Endometrial microvascular endothelial cells (primary cell): Measurements from ENCODE around the gene TBC1D16. TPM values are rescaled to one million over a fixed set of nuclear protein-coding genes. Genes with fewer than 3 reads are reported as not detected.

Experiments used
- in situ Hi-C: cut with HindIII; loops from 2 replicates; pipeline ENCODE4 v1.10.0; 2017; ENCODE audit warnings: low sequenced_read_pairs, low pct_unique_long_range_greater_than_20kb; ENCODE audit errors: inconsistent ontology term
- total RNA-seq: library from RNA; depleted of rRNA; stranded (reverse); fragments of >200 nt; gene quantifications from one replicate; pipeline ENCODE4 v1.2.3, GENCODE V29; 2015; ENCODE audit errors: inconsistent ontology term

Gene TBC1D16
- total RNA-seq, 1 donor from 2014 or later: 22.8 TPM

GRCh38 chr17:80028030-80028429 is 7.6 kb downstream of the TBC1D16 start:
- in situ Hi-C loops: no loop called here

GRCh38 chr17:80027043-80027435 is 8.6 kb downstream of the TBC1D16 start:
- in situ Hi-C loops: no loop called here

DNA sequence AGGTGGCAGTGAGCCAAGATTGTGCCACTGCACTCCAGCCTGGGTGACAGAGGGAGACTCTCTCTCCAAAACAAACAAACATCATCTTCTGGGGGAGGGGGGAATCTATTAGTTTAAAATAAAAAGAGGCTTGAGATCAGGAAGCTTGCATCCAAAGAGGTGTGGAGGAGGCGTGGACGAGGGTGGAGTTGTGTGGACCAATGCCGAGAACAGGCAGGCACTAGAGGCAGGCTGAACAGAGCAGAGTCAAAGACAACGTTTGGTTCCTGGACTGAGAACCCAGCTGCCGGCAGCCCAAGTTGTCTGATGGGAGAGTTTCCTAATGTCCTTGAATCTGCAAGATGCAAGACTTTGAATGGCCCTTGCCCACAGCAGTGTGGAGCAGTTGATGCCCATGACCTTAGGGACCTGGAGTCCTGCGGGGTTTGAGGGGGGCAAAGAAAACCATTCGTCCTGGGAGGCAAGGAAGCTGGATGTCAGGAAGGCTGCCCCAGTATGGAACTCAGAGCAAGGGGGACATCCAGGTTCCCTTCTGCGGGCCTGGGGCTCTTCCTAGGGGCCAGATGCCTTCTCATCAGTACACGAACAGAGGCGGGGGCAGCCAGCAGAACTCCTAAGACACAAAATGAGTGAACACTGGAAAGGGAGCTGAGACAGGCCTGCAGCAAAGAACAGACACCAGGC is 9.2 kb downstream of the TBC1D16 start:
- in situ Hi-C loops: no loop called here

GRCh38 chr17:80025796-80026195 is 9.9 kb downstream of the TBC1D16 start:
- in situ Hi-C loops: no loop called here

DNA sequence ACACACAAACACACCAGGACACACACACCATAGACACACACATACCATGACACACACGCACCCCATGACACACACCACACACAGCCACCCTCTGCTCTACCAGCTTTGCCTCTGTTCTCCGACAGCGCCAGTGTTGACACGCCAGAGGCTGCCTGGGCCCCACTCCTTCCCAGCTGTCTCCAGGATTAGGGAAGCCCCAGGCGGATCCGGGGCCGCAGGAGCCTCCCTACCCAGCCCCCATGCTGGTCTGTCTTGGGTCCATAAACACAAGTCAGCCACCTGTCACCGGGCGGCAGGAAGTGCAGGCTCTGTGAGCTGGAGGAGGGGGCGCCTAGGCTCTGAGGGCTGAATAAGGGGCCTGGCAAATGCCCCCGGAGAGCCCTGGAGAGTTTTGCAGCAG is 10.5 kb downstream of the TBC1D16 start:
- in situ Hi-C loops: no loop called here

DNA sequence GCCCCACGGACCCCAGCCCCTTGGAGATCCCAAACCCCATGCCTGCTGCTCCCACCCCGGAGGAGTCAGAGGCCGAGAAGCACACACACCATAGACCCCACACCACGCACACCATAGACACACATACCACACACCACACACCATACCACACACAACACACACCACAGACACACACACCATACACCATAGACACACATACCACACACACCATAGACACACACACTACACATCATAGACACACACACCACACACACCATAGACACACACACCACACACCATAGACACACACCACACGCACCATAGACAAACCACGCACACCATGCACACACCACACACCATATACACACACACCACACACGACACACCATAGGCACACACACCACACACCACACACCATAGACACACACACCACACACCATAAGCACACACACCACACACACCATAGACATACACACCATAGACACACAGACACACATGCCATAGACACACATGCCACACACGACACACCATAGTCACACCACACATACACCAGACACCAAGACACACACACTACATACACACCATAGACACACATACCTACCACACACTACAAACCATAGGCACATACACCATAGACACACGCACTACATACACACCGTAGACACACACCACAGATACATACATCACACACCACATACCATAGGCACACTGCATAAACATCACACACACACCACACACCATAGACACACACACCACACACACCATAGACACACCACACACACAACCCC is 11.3 kb downstream of the TBC1D16 start:
- in situ Hi-C loops: no loop called here

DNA sequence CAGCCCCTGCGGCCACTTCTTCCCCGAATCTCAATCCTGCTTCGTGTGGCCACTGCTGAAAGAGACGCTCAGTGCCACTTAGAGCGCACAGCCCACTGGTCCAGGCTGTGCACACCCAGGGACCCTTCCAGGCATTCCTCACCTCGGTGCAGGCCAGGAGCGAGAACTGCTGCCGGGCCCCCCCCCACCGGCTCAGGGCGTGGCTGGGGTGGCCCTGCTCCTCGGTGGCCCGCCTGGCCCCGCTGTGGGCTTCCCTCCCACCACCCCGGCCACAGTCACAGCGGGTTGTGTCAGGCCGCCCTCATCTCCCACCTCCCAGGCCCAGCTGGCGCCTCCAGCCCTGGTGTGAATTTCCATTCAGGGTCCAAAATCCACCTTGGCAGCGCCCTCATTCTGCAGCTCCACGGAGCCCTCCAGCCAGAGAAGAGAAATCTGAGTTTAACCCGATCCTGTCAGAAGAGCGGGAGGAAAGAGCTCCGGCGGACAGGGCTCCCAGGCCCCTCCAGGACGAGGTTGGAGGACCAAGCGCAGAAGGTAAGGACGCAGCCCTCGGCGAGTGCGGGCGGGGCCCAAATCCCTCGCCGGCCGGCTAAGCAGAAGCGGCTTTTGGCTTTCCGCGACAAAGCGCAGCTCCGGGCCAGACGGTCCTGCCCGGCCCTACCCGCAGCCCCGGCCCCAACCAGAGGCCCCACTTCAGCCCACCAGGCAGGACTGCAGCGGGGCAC is 12.0 kb downstream of the TBC1D16 start:
- in situ Hi-C loops: no loop called here

- in situ Hi-C loops: no loop called here
Measured at GRCh38 chr17:80021600-80021999, 14.1 kb downstream of the TBC1D16 start.

GRCh38 chr17:80018917-80019651 is 16.6 kb downstream of the TBC1D16 start:
- in situ Hi-C loops: no loop called here

DNA sequence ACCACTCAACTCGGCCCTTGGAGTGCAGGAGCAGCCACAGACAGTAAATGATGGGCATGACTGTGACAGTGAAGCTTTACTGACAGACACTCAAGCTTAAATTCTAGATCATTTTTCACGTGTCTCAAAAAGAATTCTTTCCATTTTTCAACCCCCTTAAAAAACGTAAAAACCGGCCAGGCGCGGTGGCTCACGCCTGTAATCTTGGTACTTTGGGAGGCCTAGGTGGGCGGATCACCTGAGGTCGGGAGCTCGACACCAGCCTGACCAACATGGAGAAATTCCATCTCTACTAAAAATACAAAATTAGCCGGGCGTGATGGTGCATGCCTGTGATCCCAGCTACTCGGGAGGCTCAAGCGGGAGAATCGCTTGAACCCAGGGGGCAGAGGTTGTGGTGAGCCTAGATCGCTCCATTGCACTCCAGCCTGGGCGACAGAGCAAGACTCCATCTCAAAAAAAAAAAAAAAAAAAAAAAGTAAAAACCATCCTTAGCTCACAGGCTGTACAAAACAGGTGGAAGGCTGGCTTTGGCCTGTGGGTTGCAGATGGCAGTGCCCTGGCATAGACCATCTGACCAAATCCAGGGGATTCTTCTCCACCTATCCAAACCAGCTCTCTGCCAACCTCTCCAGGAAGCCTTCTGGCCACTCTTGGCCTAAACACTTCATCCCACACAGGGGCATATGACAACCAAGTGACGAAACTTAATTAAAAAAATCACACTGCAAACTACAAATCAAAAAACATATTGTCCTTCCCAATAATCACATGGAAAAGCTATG is 18.3 kb downstream of the TBC1D16 start:
- in situ Hi-C loops: no loop called here

DNA sequence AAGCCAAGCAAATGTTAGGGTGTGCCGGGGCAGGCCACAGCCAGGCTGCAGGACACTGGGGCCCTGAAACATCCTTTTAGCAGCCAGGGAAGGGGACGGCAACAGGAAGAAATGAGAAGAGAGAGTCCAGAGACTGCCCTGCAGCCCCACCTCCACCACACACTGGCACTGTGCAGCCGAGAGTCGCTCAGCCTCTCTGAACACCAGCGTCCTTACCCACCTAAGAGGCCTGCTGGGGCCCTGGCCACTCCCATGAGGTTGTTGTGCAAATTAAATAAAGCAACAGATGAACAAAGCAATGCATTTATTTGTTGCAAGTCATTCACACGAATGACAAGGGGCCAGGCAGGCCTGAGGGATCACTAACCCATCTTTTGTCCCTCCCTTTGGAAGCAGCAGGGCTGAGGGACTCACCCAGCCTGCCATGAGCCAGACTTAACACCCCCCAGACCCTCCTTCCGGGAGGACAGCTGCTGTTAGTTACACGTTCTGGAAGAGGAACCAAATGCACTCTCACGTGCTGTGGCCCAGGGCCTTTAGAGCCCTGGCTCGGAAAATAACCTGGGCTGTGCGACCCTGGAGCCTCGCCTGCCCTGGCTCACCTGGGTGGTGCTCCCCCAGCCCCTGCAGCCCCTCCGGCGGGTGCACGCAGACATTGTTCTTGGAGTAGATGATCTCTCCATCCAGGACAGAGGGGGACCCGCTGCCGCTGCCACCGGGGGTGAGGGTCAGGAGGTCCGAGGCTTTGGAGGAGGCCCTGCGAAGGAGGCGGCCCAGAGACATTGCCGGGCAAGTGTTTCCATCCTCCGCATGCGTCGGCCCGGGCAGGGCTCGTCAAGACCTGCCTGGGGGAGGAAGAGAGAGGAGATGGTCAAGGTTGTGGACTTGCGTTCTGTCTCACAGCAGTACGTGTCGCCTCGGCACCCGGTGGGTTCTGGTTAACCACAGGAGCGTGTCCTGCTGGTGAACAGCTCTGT is 22.6 kb downstream of the TBC1D16 start:
- in situ Hi-C loops: no loop called here

GRCh38 chr17:80011989-80012555 is 23.6 kb downstream of the TBC1D16 start:
- in situ Hi-C loops: no loop called here

DNA sequence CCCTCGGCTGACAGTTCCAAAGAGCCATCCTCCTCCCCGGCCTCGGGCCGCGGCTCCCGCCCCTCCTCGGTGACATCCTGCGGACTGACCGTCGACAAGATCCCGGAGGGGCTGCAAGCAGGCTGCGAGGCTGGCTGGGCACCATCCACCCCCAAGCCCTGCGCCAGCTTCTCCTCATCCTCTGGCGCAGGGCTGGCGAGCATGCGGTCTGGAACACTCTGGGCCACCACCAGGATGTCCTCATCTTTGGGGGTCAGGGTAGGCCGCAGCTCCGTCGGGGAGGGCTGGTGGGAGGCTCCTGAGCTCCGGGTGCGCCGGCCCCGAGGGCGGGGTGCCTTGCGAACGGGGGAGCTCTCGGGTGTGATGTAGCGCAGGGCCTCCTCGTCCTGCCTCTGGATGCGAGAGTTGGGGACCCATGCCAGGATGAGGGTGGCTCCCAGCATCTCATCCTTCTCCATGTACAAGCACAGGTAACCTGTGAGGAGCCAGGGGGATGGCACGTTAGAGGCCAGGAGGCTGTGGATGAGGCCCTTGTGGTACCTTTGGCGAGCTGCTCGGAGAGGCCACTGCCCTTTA is 25.3 kb downstream of the TBC1D16 start:
- in situ Hi-C loops: no loop called here

GRCh38 chr17:80009391-80010282 is 26.0 kb downstream of the TBC1D16 start:
- in situ Hi-C loops: no loop called here

DNA sequence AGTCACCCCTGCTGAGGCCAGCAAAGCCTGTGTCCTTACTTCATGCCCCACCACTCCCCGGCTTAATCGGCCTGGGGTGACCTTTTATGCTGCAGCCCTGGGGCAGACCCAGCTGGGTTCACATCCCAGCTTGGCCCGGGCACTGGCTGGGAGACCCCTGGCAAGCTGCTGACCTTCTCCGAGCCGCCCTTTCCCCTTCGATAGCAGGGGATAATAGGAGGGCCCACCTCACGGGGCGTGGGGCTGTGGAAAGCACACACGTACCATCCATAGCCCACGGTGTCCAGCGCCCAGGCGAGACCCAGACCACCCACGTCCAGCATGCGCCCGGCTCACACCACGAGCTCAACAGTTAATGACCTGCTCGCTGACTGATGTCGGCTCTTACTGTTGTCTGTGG is 26.8 kb downstream of the TBC1D16 start:
- in situ Hi-C loops: no loop called here

DNA sequence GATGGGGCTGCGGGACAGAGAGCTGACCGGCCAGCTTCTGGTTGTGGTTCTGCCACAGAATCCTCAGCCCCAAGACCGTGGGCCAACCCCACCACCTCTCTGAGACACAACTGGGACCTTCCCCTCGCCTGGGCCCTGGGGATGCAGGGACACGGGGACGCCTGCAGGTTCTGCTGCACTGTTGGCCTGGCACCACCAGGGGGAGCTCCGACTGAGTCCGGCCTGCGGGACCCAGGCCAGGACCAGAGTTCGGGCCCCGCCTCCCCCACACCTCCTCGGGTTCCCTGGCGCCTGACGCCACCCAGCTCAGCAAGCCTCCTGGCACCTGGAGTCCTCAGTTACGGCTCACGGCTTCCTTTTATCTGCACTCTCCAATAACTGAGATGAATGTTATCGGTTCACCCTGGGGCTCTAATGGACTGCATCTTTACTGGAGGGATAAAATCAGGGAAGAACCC is 27.3 kb downstream of the TBC1D16 start:
- in situ Hi-C loops: no loop called here
